ENCODE measurements around the gene SMAD1.

GRCh38 chr4:145589916-145590702 is 108.5 kb downstream of the SMAD1 start:
- TF ChIP-seq CTCF (conservative IDR thresholded peaks at IDR 0.05 in 1 of 2, IDR thresholded peaks at IDR 0.05 in 1 of 2; ENCODE audit: low read depth in 1 of 2, low read length in 2 of 2) (no peak), EZH2 (IDR thresholded peaks at IDR 0.05; ENCODE audit: low read length, missing control alignments) (no peak)
